CD4-positive, alpha-beta memory T cell (primary cell): ENCODE measurements around the gene ATG5. TPM values are rescaled to one million over a fixed set of nuclear protein-coding genes. Genes with fewer than 3 reads are reported as not detected.
A peak's percentile ranks its signal among the peaks of the same experiment; 100 is the strongest.

Source experiments
- CTCF ChIA-PET: fragments of 350-600 bp; sonication (Branson Sonifier 250); formaldehyde crosslinking; loops from one replicate; lab custom pipeline; 2021; ENCODE audit warnings: inconsistent platforms; ENCODE audit not compliant: partially characterized antibody; lab: Charles Lee
- POLR2A ChIA-PET: fragments of 350-600 bp; sonication (Branson Sonifier 250); formaldehyde crosslinking; loops from one replicate; lab custom pipeline; 2021; ENCODE audit not compliant: partially characterized antibody; lab: Charles Lee
- DNase-seq, 5 donors: peaks; one replicate each; pipeline versions ENCODE4 v3.0.0 to v3.0.0-alpha.2; 2020 to 2022; ENCODE audit warnings: mixed read lengths in 1 of 5
- H3K27ac ChIP-seq: one replicate; pipeline ENCODE4 v1.7.0; 2013; ENCODE audit warnings: low read depth, low read length
- H3K27me3 ChIP-seq: 2 replicates; pipeline ENCODE4 v1.7.0; 2013; ENCODE audit warnings: mild to moderate bottlenecking, low read length, moderate library complexity; ENCODE audit not compliant: insufficient read depth
- H3K36me3 ChIP-seq: 2 replicates; pipeline ENCODE4 v1.7.0; 2013; ENCODE audit warnings: mild to moderate bottlenecking, low read length, moderate library complexity; ENCODE audit not compliant: insufficient read depth
- H3K4me1 ChIP-seq: 2 replicates; pipeline ENCODE4 v1.7.0; 2013; ENCODE audit warnings: mild to moderate bottlenecking, low read length, moderate library complexity; ENCODE audit not compliant: insufficient read depth
- H3K4me3 ChIP-seq, 2 donors: one replicate each; pipeline ENCODE4 v1.7.0; 2013; ENCODE audit warnings: low read length in 2 of 2, mild to moderate bottlenecking in 1 of 2
- H3K9me3 ChIP-seq, 2 donors: one replicate each; pipeline ENCODE4 v1.7.0; 2013; ENCODE audit warnings: low read length in 2 of 2, control low read depth in 1 of 2; ENCODE audit not compliant: control insufficient read depth in 1 of 2
- H3K27ac Mint-ChIP-seq, 7 donors: one replicate each; pipeline ENCODE4 v1.8.0; 2020 to 2021; ENCODE audit warnings: mixed read lengths in 7 of 7, mild to moderate bottlenecking in 6 of 7, inconsistent platforms in 3 of 7, moderate library complexity in 3 of 7
- H3K27me3 Mint-ChIP-seq, 2 donors: one replicate each; pipeline ENCODE4 v1.8.0; 2020 to 2021; ENCODE audit warnings: mixed read lengths in 2 of 2
- H3K36me3 Mint-ChIP-seq, 2 donors: one replicate each; pipeline ENCODE4 v1.8.0; 2020 to 2021; ENCODE audit warnings: mixed read lengths in 2 of 2, inconsistent platforms in 1 of 2, mild to moderate bottlenecking in 1 of 2
- H3K4me1 Mint-ChIP-seq, 4 donors: one replicate each; pipeline ENCODE4 v1.8.0; 2020 to 2021; ENCODE audit warnings: mixed read lengths in 4 of 4, mild to moderate bottlenecking in 1 of 4
- H3K4me3 Mint-ChIP-seq, 8 donors: one replicate each; pipeline ENCODE4 v1.8.0; 2020 to 2021; ENCODE audit warnings: mixed read lengths in 8 of 8, mild to moderate bottlenecking in 7 of 8, moderate library complexity in 6 of 8, inconsistent platforms in 3 of 8
- H3K9me3 Mint-ChIP-seq, 8 donors: one replicate each; pipeline ENCODE4 v1.8.0; 2020 to 2021; ENCODE audit warnings: mixed read lengths in 8 of 8, mild to moderate bottlenecking in 5 of 8, inconsistent platforms in 3 of 8, moderate library complexity in 1 of 8
- intact Hi-C: fragments of 100-400 bp; cut with micrococcal nuclease; formaldehyde crosslinking; loops from one replicate; pipeline ENCODE4 v1.15.1; 2023
- polyA plus RNA-seq, 2 donors: library from polyadenylated mRNA; unstranded; fragments of 300-500 nt; fragmentation: Illumina TruSeq; gene quantifications; one replicate each; pipeline ENCODE4 v1.2.3, GENCODE V29; 2021
- total RNA-seq, 2 experiments: library from RNA; stranded (reverse); gene quantifications; one replicate each; pipeline ENCODE4 v1.2.3, GENCODE V29; 2021

The ATG5 gene
- total and polyA plus RNA-seq, 4 experiments from 2014 or later, result 26.8 to 49.7 (median 35.2) TPM

- H3K36me3 Mint-ChIP-seq, result peaks cover 0 to 3% of the 10 kb centered on the region in 2 donors
- Histone ChIP-seq H3K27ac (peak overlapping the region; percentile 57), H3K36me3 (no peaks in the 10 kb centered on the region), H3K4me1 (peaks cover 32% of the 10 kb centered on the region), H3K4me3 (peak overlapping the region in 1 of 2 donors; percentile 27), H3K27me3 (no peaks in the 10 kb centered on the region), H3K9me3 (no peaks in the 10 kb centered on the region)
- ChIA-PET CTCF (interaction anchor here (0.8 to 2.7 kb wide), 18 partner anchors 9 to 172 kb away, joined by 3 to 16 read pairs (median 5); no protein-coding TSS in a partner anchor), POLR2A (interaction anchor here (0.6 to 3.0 kb wide), 29 partner anchors 9 to 356 kb away, joined by 3 to 39 read pairs (median 6); partner anchors contain the start of gene PRDM1)
- intact Hi-C loops, result loop anchor here (2.0 to 5.0 kb wide), 3 partner anchors 33 to 65 kb away; no protein-coding TSS in a partner anchor
- peaks cover 30 to 51% (median 42%) of the 10 kb centered on the region in 4 donors for H3K4me1 Mint-ChIP-seq
- H3K9me3 Mint-ChIP-seq, result no peaks in the 10 kb centered on the region
- no peaks in the 10 kb centered on the region for H3K27me3 Mint-ChIP-seq
- DNase-seq, result peak; percentile 30 to 51 (median 40)
- peak overlapping the region; percentile 74 to 98 (median 93) for H3K27ac Mint-ChIP-seq
- peak overlapping the region; percentile 54 to 78 (median 68) for H3K4me3 Mint-ChIP-seq
Observed at GRCh38 chr6:106163966-106164877, 161.3 kb downstream of the ATG5 start.

GRCh38 chr6:106163446-106163965 is 162.1 kb downstream of the ATG5 start:
- Histone ChIP-seq H3K27me3 (no peaks in the 10 kb centered on the region), H3K4me1 (peaks cover 32% of the 10 kb centered on the region), H3K4me3 (peak overlapping the region in 1 of 2 donors; percentile 27), H3K36me3 (no peaks in the 10 kb centered on the region), H3K9me3 (no peaks in the 10 kb centered on the region), H3K27ac (peak overlapping the region; percentile 57)
- Mint-ChIP-seq H3K9me3 (no peaks in the 10 kb centered on the region), H3K4me1 (peaks cover 30 to 56% (median 42%) of the 10 kb centered on the region in 4 donors), H3K36me3 (peaks cover 0 to 3% of the 10 kb centered on the region in 2 donors), H3K27ac (peak overlapping the region; percentile 74 to 98 (median 93)), H3K27me3 (no peaks in the 10 kb centered on the region), H3K4me3 (peak overlapping the region; percentile 46 to 78 (median 68))
- DNase-seq, result peak; percentile 44 to 73 (median 51)
- ChIA-PET POLR2A (interaction anchor here (0.9 to 3.0 kb wide), 29 partner anchors 10 to 357 kb away, joined by 3 to 39 read pairs (median 6); partner anchors contain the start of gene PRDM1), CTCF (interaction anchor here (0.7 to 2.7 kb wide), 19 partner anchors 10 to 171 kb away, joined by 3 to 16 read pairs (median 5); no protein-coding TSS in a partner anchor)
- intact Hi-C loops, result loop anchor here (2.0 to 5.0 kb wide), 3 partner anchors 34 to 65 kb away; no protein-coding TSS in a partner anchor

GRCh38 chr6:106162921-106163320 is 162.6 kb downstream of the ATG5 start:
- H3K27me3 ChIP-seq, result no peaks in the 10 kb centered on the region
- H3K4me3 Mint-ChIP-seq, result peak overlapping the region; percentile 38 to 78 (median 68)
- H3K9me3 Mint-ChIP-seq, result no peaks in the 10 kb centered on the region
- H3K4me3 ChIP-seq, result no peak overlapping the region
- H3K27me3 Mint-ChIP-seq, result no peaks in the 10 kb centered on the region
- ChIA-PET POLR2A (interaction anchor here (0.6 to 3.0 kb wide), 26 partner anchors 9 to 357 kb away, joined by 3 to 39 read pairs (median 6); partner anchors contain the start of gene PRDM1), CTCF (interaction anchor here (0.7 to 2.7 kb wide), 16 partner anchors 9 to 170 kb away, joined by 3 to 16 read pairs (median 5); no protein-coding TSS in a partner anchor)
- peaks cover 0 to 3% of the 10 kb centered on the region in 2 donors for H3K36me3 Mint-ChIP-seq
- H3K4me1 ChIP-seq, result peaks cover 32% of the 10 kb centered on the region
- H3K9me3 ChIP-seq, result no peaks in the 10 kb centered on the region
- H3K27ac ChIP-seq, result peak overlapping the region; percentile 57
- no peak for DNase-seq
- intact Hi-C loops, result loop anchor here (2.0 to 5.0 kb wide), 3 partner anchors 34 to 64 kb away; no protein-coding TSS in a partner anchor
- peak overlapping the region; percentile 74 to 98 (median 93) for H3K27ac Mint-ChIP-seq
- no peaks in the 10 kb centered on the region for H3K36me3 ChIP-seq
- H3K4me1 Mint-ChIP-seq, result peaks cover 30 to 56% (median 42%) of the 10 kb centered on the region in 4 donors

- no peaks in the 10 kb centered on the region for H3K36me3 ChIP-seq
- no peaks in the 10 kb centered on the region for H3K9me3 ChIP-seq
- Mint-ChIP-seq H3K36me3 (peaks cover 0 to 3% of the 10 kb centered on the region in 2 donors), H3K27ac (peak overlapping the region in 5 of 7 donors; percentile 57 to 88 (median 72)), H3K4me3 (peak overlapping the region in 2 of 8 donors; percentile 10 to 39), H3K27me3 (no peaks in the 10 kb centered on the region), H3K9me3 (no peaks in the 10 kb centered on the region), H3K4me1 (peaks cover 27 to 54% (median 35%) of the 10 kb centered on the region in 4 donors)
- H3K27ac ChIP-seq, result no peak overlapping the region
- no peak for DNase-seq
- ChIA-PET POLR2A (interaction anchor here (1.0 to 2.7 kb wide), 2 partner anchors 63 to 169 kb away, joined by 4 to 18 read pairs; no protein-coding TSS in a partner anchor), CTCF (interaction anchor here (2.7 kb wide), 1 partner anchor 61 kb away, joined by 16 read pairs; no protein-coding TSS in a partner anchor)
- no peak overlapping the region for H3K4me3 ChIP-seq
- intact Hi-C loops, result loop anchor here (2.0 to 5.0 kb wide), 3 partner anchors 35 to 63 kb away; no protein-coding TSS in a partner anchor
- H3K27me3 ChIP-seq, result no peaks in the 10 kb centered on the region
- peaks cover 26% of the 10 kb centered on the region for H3K4me1 ChIP-seq
Observed at GRCh38 chr6:106161893-106162292, 163.7 kb downstream of the ATG5 start.

- Mint-ChIP-seq H3K9me3 (no peaks in the 10 kb centered on the region), H3K36me3 (peaks cover 0 to 3% of the 10 kb centered on the region in 2 donors), H3K4me1 (peaks cover 26 to 51% (median 32%) of the 10 kb centered on the region in 4 donors), H3K27me3 (no peaks in the 10 kb centered on the region), H3K27ac (peak overlapping the region in 5 of 7 donors; percentile 57 to 88 (median 72)), H3K4me3 (peak overlapping the region in 2 of 8 donors; percentile 10 to 39)
- no peak for DNase-seq
- intact Hi-C loops, result loop anchor here (5.0 kb wide), 2 partner anchors 36 to 44 kb away; no protein-coding TSS in a partner anchor
- no peaks in the 10 kb centered on the region for H3K9me3 ChIP-seq
- ChIA-PET CTCF (interaction anchor here (2.0 kb wide), 1 partner anchor 44 kb away, joined by 5 read pairs; no protein-coding TSS in a partner anchor), POLR2A (no interaction called here)
- H3K36me3 ChIP-seq, result no peaks in the 10 kb centered on the region
- H3K27me3 ChIP-seq, result no peaks in the 10 kb centered on the region
- H3K4me3 ChIP-seq, result no peak overlapping the region
- no peak overlapping the region for H3K27ac ChIP-seq
- peaks cover 25% of the 10 kb centered on the region for H3K4me1 ChIP-seq
Observed at GRCh38 chr6:106161311-106161874, 164.2 kb downstream of the ATG5 start.

GRCh38 chr6:106160189-106160588 is 165.4 kb downstream of the ATG5 start:
- Mint-ChIP-seq H3K27me3 (no peaks in the 10 kb centered on the region), H3K36me3 (peaks cover 0 to 3% of the 10 kb centered on the region in 2 donors), H3K4me1 (peaks cover 24 to 47% (median 28%) of the 10 kb centered on the region in 4 donors)

More at GRCh38 chr6:106160189-106160588, 165.4 kb downstream of the ATG5 start:
- H3K4me3 ChIP-seq, result no peak overlapping the region
- no peak overlapping the region for H3K27ac ChIP-seq
- intact Hi-C loops, result loop anchor here (5.0 kb wide), 2 partner anchors 37 to 43 kb away; no protein-coding TSS in a partner anchor
- no peaks in the 10 kb centered on the region for H3K9me3 ChIP-seq
- POLR2A ChIA-PET, result interaction anchor here (1.2 kb wide), 1 partner anchor 63 kb away, joined by 4 read pairs; no protein-coding TSS in a partner anchor
- no peaks in the 10 kb centered on the region for H3K36me3 ChIP-seq
- Mint-ChIP-seq H3K27ac (peak overlapping the region in 1 of 7 donors; percentile 9), H3K9me3 (no peaks in the 10 kb centered on the region), H3K4me3 (no peak overlapping the region)
- DNase-seq, result no peak
- no peaks in the 10 kb centered on the region for H3K27me3 ChIP-seq
- CTCF ChIA-PET, result interaction anchor here (1.0 to 2.0 kb wide), 3 partner anchors 10 to 63 kb away, joined by 3 to 5 read pairs (median 4); no protein-coding TSS in a partner anchor
- peaks cover 25% of the 10 kb centered on the region for H3K4me1 ChIP-seq
